Heart left ventricle (tissue), 16 donors: Measurements from ENCODE around the gene PTPN5. TPM values are rescaled to one million over a fixed set of nuclear protein-coding genes. Genes with fewer than 3 reads are reported as not detected.

ENCODE experiments used
- ATAC-seq, 4 donors: fragments of 200-7000 bp; cut with Tn5 transposase; one replicate each; pipeline ENCODE4 v1.9.1; 2020 to 2022; ENCODE audit warnings: moderate library complexity in 4 of 4, mild to moderate bottlenecking in 3 of 4, moderate number of reproducible peaks in 1 of 4
- DNase-seq, 5 donors: peaks; one replicate each; pipeline ENCODE4 v3.0.0-alpha.2; 2020
- H3K27ac ChIP-seq, 12 donors: fragments of 200-600 bp; sonication (generic) in 4 of 12; one replicate each; pipeline versions ENCODE4 v1.5.0 to v1.8.0; 2016 to 2022; ENCODE audit warnings: mild to moderate bottlenecking in 2 of 12
- H3K27me3 ChIP-seq, 9 donors: fragments of 200-600 bp; sonication (generic) in 2 of 9; one replicate each; pipeline versions ENCODE4 v1.5.1 to v1.8.0; 2016 to 2022; ENCODE audit warnings: mild to moderate bottlenecking in 3 of 9
- H3K36me3 ChIP-seq, 9 donors: fragments of 200-600 bp; sonication (generic) in 2 of 9; one replicate each; pipeline versions ENCODE4 v1.5.0 to v1.8.0; 2018 to 2022; ENCODE audit warnings: mild to moderate bottlenecking in 2 of 9
- H3K4me1 ChIP-seq, 12 donors: fragments of 200-600 bp; sonication (generic) in 4 of 12; one replicate each; pipeline versions ENCODE4 v1.5.0 to v1.8.0; 2016 to 2022; ENCODE audit warnings: mild to moderate bottlenecking in 3 of 12
- H3K4me3 ChIP-seq, 12 donors: fragments of 200-600 bp; sonication (generic) in 4 of 12; one replicate each; pipeline versions ENCODE4 v1.5.0 to v1.8.0; 2017 to 2022; ENCODE audit warnings: mild to moderate bottlenecking in 9 of 12, moderate library complexity in 4 of 12
- H3K9me3 ChIP-seq, 12 donors: fragments of 200-600 bp; sonication (generic) in 4 of 12; one replicate each; pipeline versions ENCODE4 v1.5.0 to v1.8.0; 2016 to 2022; ENCODE audit warnings: mild to moderate bottlenecking in 1 of 12
- CTCF ChIP-seq, 12 donors: fragments of 200-600 bp; sonication (generic) in 4 of 12; IDR thresholded peaks; one replicate each; pipeline versions ENCODE4 v1.5.0 to v1.8.0; 2018 to 2022; ENCODE audit warnings: antibody characterized with exemption in 12 of 12, mild to moderate bottlenecking in 5 of 12
- POLR2A ChIP-seq, 2 donors: fragments of 450-650 bp; IDR thresholded peaks; one replicate each; pipeline ENCODE4 v1.6.1; 2017; ENCODE audit warnings: antibody characterized with exemption in 2 of 2, mild to moderate bottlenecking in 2 of 2, moderate library complexity in 2 of 2
- WGBS, 4 donors: extraction: QIAGEN DNeasy Blood & Tissue Kit in 2 of 4; methylation state at CpG; one replicate each; pipeline versions ENCODE4 v1.1.5 to v1.1.7; 2013 to 2018; 5-methylcytosine and 5-hydroxymethylcytosine counted together
- intact Hi-C, 10 donors: fragments of 100-400 bp; cut with DNase I; formaldehyde crosslinking; loops; one replicate each; pipeline versions ENCODE4 v1.11.1 to v1.14.2; 2022
- polyA plus RNA-seq, 2 donors: library from polyadenylated mRNA; stranded (reverse); fragments of 200-250 nt; gene quantifications; one replicate each; pipeline ENCODE4 v1.2.3, GENCODE V29; 2013
- total RNA-seq, 9 donors: library from RNA; depleted of rRNA in 2 of 9; stranded (reverse); fragments of >200 nt in 2 of 9; fragmentation: NEBNext Ultra II Directional in 3 of 9; extraction: Animal tissue kit (Norgen Biotek cat#: 25700) in 3 of 9; gene quantifications; one replicate each; pipeline versions ENCODE4 v1.1.0 to v1.2.4, GENCODE V29; 2016 to 2023
- donor health status: ischemic (EF 13 %, LVEDD 7.1; RV severe dilation, severe dysfunction).
- donor health status: healthy with polysubstance abuse.
- donor health status: DM: no; HTN: yes; CAD: no.
- donor health status: DM: no; HTN: no; CAD: no.
- donor health status: ischemic (EF 25% LVEDD 6.9; RV normal size, moderate dysfunction).
- donor health status: ischemic (EF 25% LVEDD 5.7; RV mildly dilated, moderate dysfunction).
- donor health status: healthy.
- donor health status: DM: yes; HTN: yes; CAD: no.
- donor health status: ischemic (EF 35%, LVEDD 5.7; RV mildly dilated, moderate dysfunction).
- donor health status: nonischemic (EF 11% LVEDD 7.7; RV severe dilation, severe dysfunction).
- donor health status: DM: yes; HTN: yes; CAD: no.
- donor health status: PGD.
- donor health status: ischemic (EF 29% LVEDD 5.4; RV normal size, mild dysfunction).
- donor health status: nonischemic (EF 23%, LVEDD 6.1; RV moderate dilation, normal function).

PTPN5 gene
- total and polyA plus RNA-seq, 11 donors: 2.3 to 18.5 (median 5.4) TPM

GRCh38 chr11:18766015-18766414 lies 25.6 kb downstream of the PTPN5 start:
- no peaks in the 10 kb centered on the region for H3K27me3 ChIP-seq
- no peaks in the 10 kb centered on the region for H3K36me3 ChIP-seq
- no peak overlapping the region for H3K4me3 ChIP-seq
- no peak overlapping the region for H3K27ac ChIP-seq
- H3K9me3 ChIP-seq: no peaks in the 10 kb centered on the region
- intact Hi-C loops: loop anchor here in 2 of 10 donors (10.0 kb wide), 2 partner anchors 651 to 771 kb away; no protein-coding TSS in a partner anchor
- TF ChIP-seq CTCF (IDR thresholded peaks at IDR 0.05) (no peak), POLR2A (IDR thresholded peaks at IDR 0.05) (no peak)
- ATAC-seq (no peak), DNase-seq (no peak)
- 83 to 96% (median 95%) methylated on average over 2 of the region's 2 CpGs for WGBS, 4 donors
- H3K4me1 ChIP-seq: peaks cover 0 to 15% (median 0%) of the 10 kb centered on the region in 12 donors

- no peaks in the 10 kb centered on the region for H3K27me3 ChIP-seq
- no peak for TF ChIP-seq POLR2A (IDR thresholded peaks at IDR 0.05)
- TF ChIP-seq CTCF (IDR thresholded peaks at IDR 0.05): no peak
- WGBS, 4 donors: 63 to 68% (median 65%) methylated on average over 6 of the region's 6 CpGs
Measured at GRCh38 chr11:18765554-18765953, 26.0 kb downstream of the PTPN5 start.

GRCh38 chr11:18761741-18762140 lies 29.9 kb downstream of the PTPN5 start:
- ATAC-seq: no peak
- no peaks in the 10 kb centered on the region for H3K9me3 ChIP-seq
- intact Hi-C loops: loop anchor here in 2 of 10 donors (10.0 kb wide), 2 partner anchors 647 to 767 kb away; no protein-coding TSS in a partner anchor
- H3K4me3 ChIP-seq: no peak overlapping the region
- DNase-seq: no peak
- no peak overlapping the region for H3K27ac ChIP-seq
- WGBS, 4 donors: 79 to 86% (median 83%) methylated on average over 11 of the region's 11 CpGs
- no peaks in the 10 kb centered on the region for H3K36me3 ChIP-seq
- H3K4me1 ChIP-seq: no peaks in the 10 kb centered on the region
- TF ChIP-seq CTCF (IDR thresholded peaks at IDR 0.05) (no peak), POLR2A (IDR thresholded peaks at IDR 0.05) (no peak)
- no peaks in the 10 kb centered on the region for H3K27me3 ChIP-seq

More at GRCh38 chr11:18765554-18765953, 26.0 kb downstream of the PTPN5 start:
- intact Hi-C loops: loop anchor here in 2 of 10 donors (10.0 kb wide), 2 partner anchors 651 to 771 kb away; no protein-coding TSS in a partner anchor
- no peaks in the 10 kb centered on the region for H3K36me3 ChIP-seq
- H3K4me1 ChIP-seq: peaks cover 0 to 14% (median 0%) of the 10 kb centered on the region in 12 donors
- no peak overlapping the region for H3K27ac ChIP-seq
- H3K4me3 ChIP-seq: no peak overlapping the region
- H3K9me3 ChIP-seq: no peaks in the 10 kb centered on the region
- no peak for ATAC-seq
- DNase-seq: no peak

- Histone ChIP-seq H3K36me3 (no peaks in the 10 kb centered on the region), H3K9me3 (no peaks in the 10 kb centered on the region), H3K27ac (no peak overlapping the region), H3K4me3 (no peak overlapping the region), H3K27me3 (no peaks in the 10 kb centered on the region), H3K4me1 (no peaks in the 10 kb centered on the region)
- TF ChIP-seq POLR2A (IDR thresholded peaks at IDR 0.05): no peak
- no peak for TF ChIP-seq CTCF (IDR thresholded peaks at IDR 0.05)
- no peak for DNase-seq
- intact Hi-C loops: loop anchor here in 2 of 10 donors (10.0 kb wide), 2 partner anchors 646 to 766 kb away; no protein-coding TSS in a partner anchor
- 81 to 87% (median 84%) methylated on average over 3 of the region's 3 CpGs for whole genome bisulfite sequencing, 4 donors
- no peak for ATAC-seq
Measured at GRCh38 chr11:18761144-18761543, 30.5 kb downstream of the PTPN5 start.
